H9 (cell line): Measurements from ENCODE around the gene KIAA0753. TPM values are rescaled to one million over a fixed set of nuclear protein-coding genes. Genes with fewer than 3 reads are reported as not detected.

Experiments used
- DNase-seq: peaks from one replicate; pipeline ENCODE4 v3.0.0-alpha.2; 2017
- H2AFZ ChIP-seq: one replicate; pipeline ENCODE4 v1.6.1; 2013; ENCODE audit warnings: mild to moderate bottlenecking, low read length, control low read depth, moderate library complexity
- H2AK5ac ChIP-seq: 2 replicates; pipeline ENCODE4 v1.6.1; 2013; ENCODE audit warnings: low read length, control low read depth, mixed read lengths; ENCODE audit not compliant: insufficient read length
- H2BK120ac ChIP-seq: one replicate; pipeline ENCODE4 v1.6.1; 2013; ENCODE audit warnings: low read depth, mild to moderate bottlenecking, low read length, control low read depth, inconsistent platforms; ENCODE audit not compliant: poor library complexity, severe bottlenecking
- H2BK12ac ChIP-seq: 2 replicates; pipeline ENCODE4 v1.6.1; 2013; ENCODE audit warnings: low read length, control low read depth, mixed read lengths, low read depth; ENCODE audit not compliant: insufficient read length
- H2BK15ac ChIP-seq: 2 replicates; pipeline ENCODE4 v1.6.1; 2013; ENCODE audit warnings: low read depth, low read length, control low read depth
- H2BK20ac ChIP-seq: one replicate; pipeline ENCODE4 v1.6.1; 2013; ENCODE audit warnings: low read depth, mild to moderate bottlenecking, low read length, control low read depth, inconsistent platforms; ENCODE audit not compliant: poor library complexity, severe bottlenecking
- H2BK5ac ChIP-seq: 2 replicates; pipeline ENCODE4 v1.6.1; 2013; ENCODE audit warnings: low read length, control low read depth, mixed read lengths; ENCODE audit not compliant: insufficient read length
- H3K14ac ChIP-seq: 2 replicates; pipeline ENCODE4 v1.6.1; 2013; ENCODE audit warnings: low read length, control low read depth; ENCODE audit not compliant: insufficient read depth
- H3K18ac ChIP-seq: 2 replicates; pipeline ENCODE4 v1.6.1; 2013; ENCODE audit warnings: low read depth, mild to moderate bottlenecking, mixed read lengths, low read length, control low read depth; ENCODE audit not compliant: insufficient read length
- H3K23ac ChIP-seq: 2 replicates; pipeline ENCODE4 v1.6.1; 2013; ENCODE audit warnings: low read length, control low read depth, mixed read lengths, low read depth; ENCODE audit not compliant: insufficient read length
- H3K23me2 ChIP-seq: 2 replicates; pipeline ENCODE4 v1.6.1; 2013; ENCODE audit warnings: low read depth, mild to moderate bottlenecking, mixed read lengths, low read length, control low read depth; ENCODE audit not compliant: insufficient read length, poor library complexity, severe bottlenecking
- H3K27ac ChIP-seq: 2 replicates; pipeline ENCODE4 v1.5.1; 2013; ENCODE audit warnings: low read length, control low read depth, mixed read lengths, low read depth; ENCODE audit not compliant: insufficient read length
- H3K27me3 ChIP-seq: 2 replicates; pipeline ENCODE4 v1.6.1; 2013; ENCODE audit warnings: low read length, control low read depth, inconsistent platforms; ENCODE audit not compliant: insufficient read depth
- H3K4ac ChIP-seq: 2 replicates; pipeline ENCODE4 v1.6.1; 2013; ENCODE audit warnings: low read depth, mild to moderate bottlenecking, control low read depth, inconsistent platforms, low read length, moderate library complexity
- H3K4me1 ChIP-seq: 2 replicates; pipeline ENCODE4 v1.6.1; 2013; ENCODE audit warnings: low read length, control low read depth, inconsistent platforms; ENCODE audit not compliant: insufficient read depth
- H3K4me2 ChIP-seq: 2 replicates; pipeline ENCODE4 v1.6.1; 2013; ENCODE audit warnings: low read length, control low read depth, mixed read lengths; ENCODE audit not compliant: insufficient read length, insufficient read depth
- H3K56ac ChIP-seq: 2 replicates; pipeline ENCODE4 v1.6.1; 2013; ENCODE audit warnings: low read depth, mild to moderate bottlenecking, mixed read lengths, low read length, control low read depth; ENCODE audit not compliant: insufficient read length
- H3K79me1 ChIP-seq: 2 replicates; pipeline ENCODE4 v1.6.1; 2013; ENCODE audit warnings: low read depth, mild to moderate bottlenecking, moderate library complexity, low read length, control low read depth, inconsistent platforms; ENCODE audit not compliant: insufficient read depth, poor library complexity, severe bottlenecking
- H3K79me2 ChIP-seq: 2 replicates; pipeline ENCODE4 v1.6.1; 2013; ENCODE audit warnings: low read length, control low read depth, inconsistent platforms; ENCODE audit not compliant: insufficient read depth
- H3K9ac ChIP-seq: 2 replicates; pipeline ENCODE4 v1.6.1; 2013; ENCODE audit warnings: low read length, control low read depth, mixed read lengths; ENCODE audit not compliant: insufficient read length; ENCODE audit errors: extremely low read depth
- H3K9me3 ChIP-seq: one replicate; pipeline ENCODE4 v1.6.1; 2013; ENCODE audit warnings: low read depth, low read length, inconsistent platforms; ENCODE audit not compliant: control insufficient read depth
- H3T11ph ChIP-seq: one replicate; pipeline ENCODE4 v1.6.1; 2013; ENCODE audit warnings: mild to moderate bottlenecking, low read length, control low read depth, inconsistent platforms
- H4K20me1 ChIP-seq: one replicate; pipeline ENCODE4 v1.6.1; 2013; ENCODE audit not compliant: control insufficient read depth, insufficient read length, insufficient read depth
- H4K5ac ChIP-seq: 2 replicates; pipeline ENCODE4 v1.6.1; 2013; ENCODE audit warnings: low read depth, mild to moderate bottlenecking, mixed read lengths, low read length, control low read depth; ENCODE audit not compliant: insufficient read length
- H4K8ac ChIP-seq: replicated peaks from 2 replicates; pipeline ENCODE4 v1.6.1; 2013; ENCODE audit warnings: low read length, control low read depth, mixed read lengths, low read depth; ENCODE audit not compliant: insufficient read length
- H4K91ac ChIP-seq: 2 replicates; pipeline ENCODE4 v1.6.1; 2013; ENCODE audit warnings: low read depth, mild to moderate bottlenecking, moderate library complexity, mixed read lengths, low read length, control low read depth; ENCODE audit not compliant: insufficient read length
- H3K27ac Mint-ChIP-seq, 3 experiments: 2 replicates in 2 of 3; 3 replicates in 1 of 3; pipeline ENCODE4 v1.8.0; 2020 to 2021; ENCODE audit warnings: mixed read lengths in 3 of 3, mild to moderate bottlenecking in 1 of 3, moderate library complexity in 1 of 3
- H3K27me3 Mint-ChIP-seq: 2 replicates; pipeline ENCODE4 v1.8.0; 2021; ENCODE audit warnings: low read depth, mild to moderate bottlenecking, moderate library complexity, mixed read lengths
- H3K36me3 Mint-ChIP-seq, 3 experiments: 2 replicates in 2 of 3; 3 replicates in 1 of 3; pipeline ENCODE4 v1.8.0; 2020 to 2021; ENCODE audit warnings: low read depth in 3 of 3, mixed read lengths in 3 of 3; ENCODE audit not compliant: insufficient read depth in 1 of 3
- H3K4me1 Mint-ChIP-seq, 2 experiments: 2 replicates each; pipeline ENCODE4 v1.8.0; 2020; ENCODE audit warnings: mixed read lengths in 2 of 2
- H3K4me3 Mint-ChIP-seq, 2 experiments: 2 replicates in 1 of 2; 3 replicates in 1 of 2; pipeline ENCODE4 v1.8.0; 2020 to 2021; ENCODE audit warnings: mild to moderate bottlenecking in 2 of 2, mixed read lengths in 2 of 2, moderate library complexity in 1 of 2
- H3K9me3 Mint-ChIP-seq, 2 experiments: 2 replicates in 1 of 2; 3 replicates in 1 of 2; pipeline ENCODE4 v1.8.0; 2020; ENCODE audit warnings: mild to moderate bottlenecking in 2 of 2, mixed read lengths in 2 of 2, moderate library complexity in 1 of 2
- WGBS: extraction: QIAGEN DNeasy Blood & Tissue Kit; methylation state at CpG from one replicate; pipeline ENCODE4 v1.1.7; 2013; ENCODE audit warnings: missing lambda C conversion rate, low lambda C conversion rate, mixed read lengths; ENCODE audit not compliant: insufficient read length; ENCODE audit errors: extremely low coverage; 5-methylcytosine and 5-hydroxymethylcytosine counted together
- total RNA-seq: library from RNA; stranded (reverse); gene quantifications from 2 replicates; pipeline ENCODE4 v1.2.1, GENCODE V29; 2021
- TF ChIP-seq, protein P1 (sequence below): fragments of 200-600 bp; sonication (generic); conservative IDR thresholded peaks from 3 replicates; pipeline ENCODE4 v1.8.0; 2021; ENCODE audit warnings: antibody characterized with exemption, mild to moderate bottlenecking

Gene KIAA0753
- total RNA-seq, 1 experiment from 2014 or later = 37.2 TPM

DNA sequence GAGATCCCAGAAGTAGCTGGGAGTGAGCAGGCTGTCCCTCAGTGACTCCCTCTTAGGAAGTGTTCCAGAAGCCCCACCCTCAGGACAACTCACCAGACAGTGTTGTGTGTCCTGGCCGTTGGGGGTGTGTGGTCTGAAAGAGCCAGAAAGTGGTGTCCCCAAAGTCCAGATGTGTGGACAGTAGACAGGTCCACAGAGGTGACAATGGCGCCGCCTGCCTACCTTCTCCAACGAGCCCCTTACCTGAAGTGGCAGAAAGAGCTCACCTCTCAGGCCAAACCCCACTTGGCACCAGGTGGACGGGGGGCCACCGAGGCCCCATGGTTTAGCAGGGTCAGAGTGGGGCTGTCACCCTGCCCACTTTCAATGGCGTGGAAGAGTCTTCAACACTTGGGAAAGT is 30.9 kb upstream of the KIAA0753 start:
- Histone ChIP-seq H3K27me3 (no peaks in the 10 kb centered on the region; the same call in none of the 2 replicates), H4K5ac (no peak overlapping the region), H2AK5ac (no peak overlapping the region), H3K4me1 (no peaks in the 10 kb centered on the region), H3K14ac (no peak overlapping the region), H3K79me1 (no peaks in the 10 kb centered on the region), H4K20me1 (no peaks in the 10 kb centered on the region), H3K4me2 (no peak overlapping the region), H2BK12ac (no peak overlapping the region), H3K79me2 (no peaks in the 10 kb centered on the region), H3K4ac (no peak overlapping the region), H4K8ac (no peak overlapping the region), H2BK20ac (no peak overlapping the region), H3K23ac (no peak overlapping the region), H2AFZ (no peak overlapping the region), H2BK120ac (no peak overlapping the region), H2BK15ac (no peak overlapping the region), H3K9ac (no peak overlapping the region), H3K56ac (no peak overlapping the region), H2BK5ac (no peak overlapping the region), H4K91ac (no peak overlapping the region), H3K9me3 (no peaks in the 10 kb centered on the region), H3K27ac (no peak overlapping the region), H3T11ph (no peak overlapping the region), H3K23me2 (no peaks in the 10 kb centered on the region), H3K18ac (no peak overlapping the region)
- H3K4me3 Mint-ChIP-seq = no peak overlapping the region
- no peaks in the 10 kb centered on the region; a peak in 1 of 7 replicates for H3K36me3 Mint-ChIP-seq
- no peak overlapping the region for H3K27ac Mint-ChIP-seq
- WGBS = no CpG with 5 or more reads among the region's 7 CpGs
- DNase-seq = no peak
- H3K27me3 Mint-ChIP-seq = peaks cover 23% of the 10 kb centered on the region
- peaks cover 2 to 6% of the 10 kb centered on the region in 2 experiments; a peak in 3 of 4 replicates for H3K4me1 Mint-ChIP-seq
- TF ChIP-seq, protein P1, sequence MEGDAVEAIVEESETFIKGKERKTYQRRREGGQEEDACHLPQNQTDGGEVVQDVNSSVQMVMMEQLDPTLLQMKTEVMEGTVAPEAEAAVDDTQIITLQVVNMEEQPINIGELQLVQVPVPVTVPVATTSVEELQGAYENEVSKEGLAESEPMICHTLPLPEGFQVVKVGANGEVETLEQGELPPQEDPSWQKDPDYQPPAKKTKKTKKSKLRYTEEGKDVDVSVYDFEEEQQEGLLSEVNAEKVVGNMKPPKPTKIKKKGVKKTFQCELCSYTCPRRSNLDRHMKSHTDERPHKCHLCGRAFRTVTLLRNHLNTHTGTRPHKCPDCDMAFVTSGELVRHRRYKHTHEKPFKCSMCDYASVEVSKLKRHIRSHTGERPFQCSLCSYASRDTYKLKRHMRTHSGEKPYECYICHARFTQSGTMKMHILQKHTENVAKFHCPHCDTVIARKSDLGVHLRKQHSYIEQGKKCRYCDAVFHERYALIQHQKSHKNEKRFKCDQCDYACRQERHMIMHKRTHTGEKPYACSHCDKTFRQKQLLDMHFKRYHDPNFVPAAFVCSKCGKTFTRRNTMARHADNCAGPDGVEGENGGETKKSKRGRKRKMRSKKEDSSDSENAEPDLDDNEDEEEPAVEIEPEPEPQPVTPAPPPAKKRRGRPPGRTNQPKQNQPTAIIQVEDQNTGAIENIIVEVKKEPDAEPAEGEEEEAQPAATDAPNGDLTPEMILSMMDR = no peak
- H3K9me3 Mint-ChIP-seq = no peaks in the 10 kb centered on the region
